Lower leg skin (tissue), 4 donors: ENCODE measurements around the gene CACHD1. TPM values are rescaled to one million over a fixed set of nuclear protein-coding genes. Genes with fewer than 3 reads are reported as not detected.
"Not testable (repeated sequence)": the region's sequence is repeated elsewhere in the genome, so short reads cannot be mapped to it uniquely, and the experiment has no call there.

Source experiments
- DNase-seq, 2 donors: peaks; one replicate each; pipeline ENCODE4 v3.0.0-alpha.2; 2019; ENCODE audit warnings: low spot score in 2 of 2
- H3K4me3 ChIP-seq: fragments of 200-600 bp; sonication (generic); 2 replicates; pipeline ENCODE4 v1.5.1; 2017; ENCODE audit warnings: mild to moderate bottlenecking, low read depth; ENCODE audit not compliant: poor library complexity, severe bottlenecking
- CTCF ChIP-seq, 3 donors: fragments of 450-650 bp; IDR thresholded peaks; one replicate each; pipeline ENCODE4 v1.5.1; 2016; ENCODE audit warnings: antibody characterized with exemption in 3 of 3, mild to moderate bottlenecking in 3 of 3, moderate library complexity in 2 of 3
- POLR2A ChIP-seq, 2 donors: fragments of 450-650 bp; IDR thresholded peaks; one replicate each; pipeline ENCODE4 v1.6.1; 2016 to 2017; ENCODE audit warnings: antibody characterized with exemption in 2 of 2, mild to moderate bottlenecking in 1 of 2, moderate library complexity in 1 of 2
- WGBS, 2 donors: methylation state at CpG; one replicate each; pipeline ENCODE4 v1.1.5; 2018; 5-methylcytosine and 5-hydroxymethylcytosine counted together
- intact Hi-C: fragments of 100-400 bp; cut with DNase I; formaldehyde crosslinking; loops from one replicate; pipeline ENCODE4 v1.15.0; 2023; ENCODE audit warnings: low total_unique reads
- microRNA-seq, 2 donors: library from miRNA; unstranded; fragments of <30 nt; microRNA quantifications; one replicate each; pipeline ENCODE4, GENCODE V29; 2016; ENCODE audit warnings: borderline replicate concordance in 2 of 2, borderline number of aligned reads in 1 of 2
- total RNA-seq, 4 donors: library from RNA; depleted of rRNA; stranded (reverse); fragments of >200 nt; gene quantifications; one replicate each; pipeline ENCODE4 v1.1.0, GENCODE V29; 2016

The CACHD1 gene
- total RNA-seq, 4 donors from 2014 or later = 7.3 to 17.1 (median 10.9) TPM

GRCh38 chr1:64721576-64722145 is 251.7 kb downstream of the CACHD1 start:
- DNase-seq = no peak
- 92 to 94% methylated on average over 2 of the region's 2 CpGs for WGBS, 2 donors
- intact Hi-C loops = no loop called here
- no peak overlapping the region for H3K4me3 ChIP-seq
- TF ChIP-seq POLR2A (IDR thresholded peaks at IDR 0.05) = no peak
- no peak for TF ChIP-seq CTCF (IDR thresholded peaks at IDR 0.05)

GRCh38 chr1:64727861-64728260 is 257.9 kb downstream of the CACHD1 start:
- WGBS, 2 donors = 82 to 96% methylated on average over 1 of the region's 1 CpG
- intact Hi-C loops = no loop called here
- TF ChIP-seq POLR2A (IDR thresholded peaks at IDR 0.05) (no peak), CTCF (IDR thresholded peaks at IDR 0.05) (no peak)
- DNase-seq = no peak
- no peak overlapping the region for H3K4me3 ChIP-seq

- intact Hi-C loops = no loop called here
- TF ChIP-seq CTCF (IDR thresholded peaks at IDR 0.05) (no peak), POLR2A (IDR thresholded peaks at IDR 0.05) (no peak)
- 92 to 95% methylated on average over 3 of the region's 3 CpGs for WGBS, 2 donors
Observed at GRCh38 chr1:64733581-64734286, 263.8 kb downstream of the CACHD1 start.

GRCh38 chr1:64734287-64734652 is 264.3 kb downstream of the CACHD1 start:
- TF ChIP-seq POLR2A (IDR thresholded peaks at IDR 0.05) (no peak), CTCF (IDR thresholded peaks at IDR 0.05) (no peak)
- no peak overlapping the region for H3K4me3 ChIP-seq
- no peak for DNase-seq
- 76 to 88% methylated on average over 3 of the region's 3 CpGs for WGBS, 2 donors
- intact Hi-C loops = no loop called here

More at GRCh38 chr1:64733581-64734286, 263.8 kb downstream of the CACHD1 start:
- DNase-seq = no peak
- H3K4me3 ChIP-seq = no peak overlapping the region

GRCh38 chr1:64740687-64741086 is 270.8 kb downstream of the CACHD1 start:
- H3K4me3 ChIP-seq, DNase-seq, intact Hi-C loops: not testable (repeated sequence)
- 87 to 96% methylated on average over 1 of the region's 1 CpG for whole genome bisulfite sequencing, 2 donors

Small RNA genes lying within 50 kb of the gene (microRNA-seq; reads per million reads assigned to microRNA genes)
- 0 reads per million in 2 donors for gene MIR4794
